GM18861 (cell line): ENCODE results near the gene PLS1.
"Not testable (repeated sequence)": the region's sequence is repeated elsewhere in the genome, so short reads cannot be mapped to it uniquely, and the experiment has no call there.

Experiments
- ATAC-seq: cut with Tn5 transposase; IDR thresholded peaks from one replicate; pipeline ENCODE4 v1.9.1; 2021; ENCODE audit not compliant: unreplicated experiment

The PLS1 gene

GRCh38 chr3:142690613-142691012 lies 94.4 kb downstream of the PLS1 start:
- no peak for ATAC-seq

- ATAC-seq, result no peak
Measured at GRCh38 chr3:142691527-142691926, 95.3 kb downstream of the PLS1 start.

- no peak for ATAC-seq
Measured at GRCh38 chr3:142693136-142693853, 97.1 kb downstream of the PLS1 start.

- no peak for ATAC-seq
Measured at GRCh38 chr3:142694225-142694624, 98.0 kb downstream of the PLS1 start.

GRCh38 chr3:142705198-142705597 lies 109.0 kb downstream of the PLS1 start:
- ATAC-seq, result no peak

- ATAC-seq, result no peak
Measured at GRCh38 chr3:142706321-142707127, 110.3 kb downstream of the PLS1 start.

GRCh38 chr3:142709207-142709606 lies 113.0 kb downstream of the PLS1 start:
- no peak for ATAC-seq

- ATAC-seq, result not testable (repeated sequence)
Measured at GRCh38 chr3:142714882-142715281, 118.7 kb downstream of the PLS1 start.

- ATAC-seq, result no peak
Measured at GRCh38 chr3:142716102-142716501, 119.9 kb downstream of the PLS1 start.

- ATAC-seq, result no peak
Measured at GRCh38 chr3:142723665-142723967, 127.4 kb downstream of the PLS1 start.

- peak; percentile 83 for ATAC-seq
Measured at GRCh38 chr3:142723968-142724681, 127.9 kb downstream of the PLS1 start, which contains the start of gene TRPC1. TRPC1 (plus strand) TSS chr3:142724034; CDS start chr3:142724560, 526 bp downstream.

GRCh38 chr3:142724682-142725356 lies 128.6 kb downstream of the PLS1 start:
- peak; percentile 7 for ATAC-seq

GRCh38 chr3:142725357-142725739 lies 129.2 kb downstream of the PLS1 start:
- ATAC-seq, result no peak

GRCh38 chr3:142726017-142726416 lies 129.8 kb downstream of the PLS1 start:
- ATAC-seq, result no peak

GRCh38 chr3:142732066-142732465 lies 135.9 kb downstream of the PLS1 start:
- ATAC-seq, result no peak

GRCh38 chr3:142734834-142735233 lies 138.6 kb downstream of the PLS1 start:
- no peak for ATAC-seq

- ATAC-seq, result no peak
Measured at GRCh38 chr3:142735462-142735861, 139.3 kb downstream of the PLS1 start.

- ATAC-seq, result no peak
Measured at GRCh38 chr3:142738396-142738795, 142.2 kb downstream of the PLS1 start.

- no peak for ATAC-seq
Measured at GRCh38 chr3:142746646-142747045, 150.5 kb downstream of the PLS1 start.

- ATAC-seq, result not testable (repeated sequence)
Measured at GRCh38 chr3:142750531-142750930, 154.3 kb downstream of the PLS1 start.

- not testable (repeated sequence) for ATAC-seq
Measured at GRCh38 chr3:142752605-142753004, 156.4 kb downstream of the PLS1 start.
